Measurements from ENCODE around the gene CNTNAP5. TPM values are rescaled to one million over a fixed set of nuclear protein-coding genes. Genes with fewer than 3 reads are reported as not detected.

Gene CNTNAP5
- total RNA-seq, 2 experiments from 2014 or later: not detected

- Mint-ChIP-seq H3K27me3 (no peaks in the 10 kb centered on the region), H3K36me3 (ENCODE audit: low read depth) (no peaks in the 10 kb centered on the region), H3K27ac (no peak overlapping the region), H3K4me1 (no peaks in the 10 kb centered on the region), H3K4me3 (no peak overlapping the region), H3K9me3 (peaks cover 16% of the 10 kb centered on the region)
- DNase-seq: no peak
- CTCF ChIA-PET: no interaction called here
- POLR2A ChIA-PET: no interaction called here
Measured at GRCh38 chr2:124316133-124316532, 291.0 kb downstream of the CNTNAP5 start.

DNA sequence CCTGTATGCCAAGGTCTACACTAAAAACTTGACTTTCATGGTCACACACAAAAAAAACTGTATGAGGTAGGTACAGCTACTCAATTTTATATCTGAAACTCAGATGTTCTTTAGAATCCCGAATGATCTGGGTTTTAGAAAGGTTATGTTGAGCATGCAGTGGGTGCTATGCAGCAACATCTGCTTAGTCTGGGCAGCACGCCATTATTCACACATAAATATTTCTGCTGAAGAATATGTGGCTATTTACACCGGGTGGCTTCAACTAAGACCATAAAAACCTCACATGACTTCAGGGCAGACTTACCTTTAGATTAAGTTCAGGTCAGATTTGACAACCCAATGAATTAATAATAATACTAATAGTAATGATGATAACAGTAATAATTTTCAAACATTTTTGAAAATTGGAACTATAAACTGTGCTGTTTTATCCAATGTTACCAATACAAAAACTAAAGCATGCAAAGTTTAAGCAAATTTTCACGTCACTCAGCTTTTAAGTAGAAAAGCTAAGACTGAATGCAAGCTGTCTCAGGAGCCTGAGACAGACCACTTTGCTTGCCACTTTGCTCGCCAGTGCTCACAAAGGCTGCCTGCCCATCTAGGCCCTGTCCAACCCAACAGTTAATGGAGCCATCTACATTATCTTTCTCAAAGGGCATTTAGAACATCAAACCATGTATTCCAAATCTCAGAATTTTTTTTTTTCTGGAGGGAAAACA is 292.0 kb downstream of the CNTNAP5 start:
- H3K4me1 Mint-ChIP-seq: no peaks in the 10 kb centered on the region
- no peak overlapping the region for H3K4me3 Mint-ChIP-seq
- POLR2A ChIA-PET: no interaction called here
- no peak overlapping the region for H3K27ac Mint-ChIP-seq
- H3K27me3 Mint-ChIP-seq: no peaks in the 10 kb centered on the region
- no peaks in the 10 kb centered on the region for H3K36me3 Mint-ChIP-seq (ENCODE audit: low read depth)
- peaks cover 13% of the 10 kb centered on the region for H3K9me3 Mint-ChIP-seq
- CTCF ChIA-PET: no interaction called here
- DNase-seq: no peak

GRCh38 chr2:124317628-124318027 is 292.5 kb downstream of the CNTNAP5 start:
- Mint-ChIP-seq H3K27me3 (no peaks in the 10 kb centered on the region), H3K4me1 (no peaks in the 10 kb centered on the region), H3K9me3 (peaks cover 13% of the 10 kb centered on the region), H3K36me3 (ENCODE audit: low read depth) (no peaks in the 10 kb centered on the region), H3K4me3 (no peak overlapping the region), H3K27ac (no peak overlapping the region)
- no peak for DNase-seq
- POLR2A ChIA-PET: no interaction called here
- CTCF ChIA-PET: no interaction called here

DNA sequence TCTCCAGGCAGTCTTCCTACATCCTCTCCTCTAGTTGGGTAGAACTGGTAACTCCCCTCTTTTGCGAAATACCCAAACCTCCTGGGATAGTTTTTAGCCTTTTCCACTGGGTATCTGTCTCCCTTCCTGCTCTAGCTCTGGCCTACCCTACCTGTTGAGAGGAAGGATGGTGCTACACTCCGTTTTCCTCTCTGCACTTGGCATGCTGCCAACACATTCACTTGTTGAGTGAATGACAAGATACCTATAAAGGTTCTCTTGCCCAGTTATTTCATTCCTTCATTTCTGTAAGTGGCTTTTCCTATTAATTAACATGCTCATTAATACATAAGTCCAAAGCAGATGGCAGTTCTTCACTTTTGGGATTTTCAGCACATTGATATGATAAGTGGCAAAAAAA is 293.8 kb downstream of the CNTNAP5 start:
- Mint-ChIP-seq H3K4me1 (no peaks in the 10 kb centered on the region), H3K27me3 (no peaks in the 10 kb centered on the region), H3K4me3 (no peak overlapping the region), H3K9me3 (peaks cover 11% of the 10 kb centered on the region), H3K36me3 (ENCODE audit: low read depth) (no peaks in the 10 kb centered on the region), H3K27ac (no peak overlapping the region)
- no peak for DNase-seq
- ChIA-PET CTCF (no interaction called here), POLR2A (interaction anchor here (0.7 kb wide), 1 partner anchor 10 kb away, joined by 3 read pairs; no protein-coding TSS in a partner anchor)

DNA sequence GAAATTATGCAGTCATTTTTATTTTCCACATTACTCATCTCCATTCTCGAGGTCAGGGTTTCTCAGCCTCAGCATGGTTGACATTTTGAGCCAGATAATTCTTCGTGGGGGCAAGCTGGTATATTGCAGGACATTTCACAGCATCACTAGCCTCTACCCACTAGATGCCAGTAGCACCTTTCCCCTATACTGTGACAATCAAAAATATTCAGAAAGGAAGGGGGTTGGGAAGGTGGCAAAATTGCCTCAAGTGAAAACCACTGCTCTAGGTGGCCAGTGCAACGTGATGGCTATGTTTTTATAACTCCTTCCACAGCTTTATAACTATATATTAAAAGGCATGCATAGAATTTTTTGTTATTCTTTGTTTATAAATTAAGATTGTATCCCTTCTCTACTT is 294.5 kb downstream of the CNTNAP5 start:
- no peak overlapping the region for H3K4me3 Mint-ChIP-seq
- H3K4me1 Mint-ChIP-seq: no peaks in the 10 kb centered on the region
- peaks cover 11% of the 10 kb centered on the region for H3K9me3 Mint-ChIP-seq
- no peak overlapping the region for H3K27ac Mint-ChIP-seq
- no peaks in the 10 kb centered on the region for H3K36me3 Mint-ChIP-seq (ENCODE audit: low read depth)
- no peak for DNase-seq
- no peaks in the 10 kb centered on the region for H3K27me3 Mint-ChIP-seq
- CTCF ChIA-PET: no interaction called here
- POLR2A ChIA-PET: no interaction called here

DNA sequence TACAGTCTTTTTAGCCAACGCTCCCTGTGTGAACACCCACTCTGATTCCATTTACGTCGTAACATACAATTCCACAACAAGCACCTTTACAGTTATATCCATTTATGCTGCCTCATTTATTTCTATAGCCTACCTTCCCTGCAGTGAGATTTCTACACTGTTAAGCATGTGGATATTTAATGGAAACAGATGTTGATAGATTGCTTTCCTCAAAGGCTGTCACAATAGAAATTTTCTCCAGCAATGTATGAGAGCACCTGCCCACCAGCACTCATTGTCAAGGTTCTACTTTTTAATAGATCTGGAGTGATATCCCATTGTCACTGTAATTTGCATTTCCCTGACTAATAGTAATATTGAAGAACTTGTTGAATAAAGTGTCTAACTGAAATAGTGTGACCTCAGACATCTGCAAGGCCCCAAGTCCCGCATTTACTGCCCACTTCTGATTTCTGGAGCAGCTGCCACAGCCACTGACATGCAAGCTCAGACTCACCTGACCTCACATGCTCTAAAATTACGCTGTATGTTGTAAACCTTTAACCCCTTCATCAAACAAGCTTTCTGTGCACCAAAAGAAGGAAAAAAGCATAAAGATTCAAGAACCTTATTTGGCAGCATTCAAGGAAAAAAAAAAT is 295.1 kb downstream of the CNTNAP5 start:
- H3K36me3 Mint-ChIP-seq (ENCODE audit: low read depth): no peaks in the 10 kb centered on the region
- CTCF ChIA-PET: no interaction called here
- H3K4me3 Mint-ChIP-seq: no peak overlapping the region
- POLR2A ChIA-PET: no interaction called here
- peaks cover 11% of the 10 kb centered on the region for H3K9me3 Mint-ChIP-seq
- H3K27me3 Mint-ChIP-seq: no peaks in the 10 kb centered on the region
- H3K27ac Mint-ChIP-seq: no peak overlapping the region
- no peak for DNase-seq
- no peaks in the 10 kb centered on the region for H3K4me1 Mint-ChIP-seq

GRCh38 chr2:124323321-124323720 is 298.2 kb downstream of the CNTNAP5 start:
- peaks cover 8% of the 10 kb centered on the region for H3K9me3 Mint-ChIP-seq
- POLR2A ChIA-PET: no interaction called here
- CTCF ChIA-PET: no interaction called here

DNA sequence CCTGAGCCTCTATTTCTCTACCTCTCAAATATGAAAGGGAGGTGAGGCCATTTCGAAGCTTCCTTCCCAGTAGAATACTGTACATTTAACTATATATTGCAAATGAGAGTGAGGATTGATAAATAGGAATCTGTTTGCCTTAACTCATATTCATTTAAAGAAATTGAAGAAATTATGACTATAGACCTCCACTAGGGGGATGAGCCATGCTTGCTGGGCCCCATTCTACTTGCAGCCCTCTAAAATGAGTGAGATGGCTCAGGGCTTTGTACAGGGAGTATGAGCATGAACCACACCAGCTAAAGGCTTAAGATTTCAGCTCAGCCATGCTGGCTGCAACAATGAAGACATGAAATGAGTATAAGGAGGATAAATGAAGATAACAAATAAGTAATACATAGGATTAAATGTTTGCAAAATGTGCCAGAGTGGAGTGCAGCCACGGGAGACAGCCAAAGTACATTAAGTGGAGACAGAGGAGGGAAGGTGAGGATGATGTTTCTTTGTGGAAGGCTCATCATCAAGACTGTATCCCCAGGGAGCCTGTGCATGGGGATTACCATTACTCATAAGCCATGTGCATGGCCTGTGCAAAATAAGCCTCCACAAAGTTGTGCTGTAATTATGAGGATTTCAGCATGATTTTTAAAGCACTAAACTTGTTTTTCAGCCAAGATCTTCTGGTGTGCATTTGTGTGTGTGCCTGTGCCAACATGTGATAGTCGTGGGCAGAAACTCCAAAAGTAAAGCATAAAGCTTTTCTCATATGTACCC is 300.8 kb downstream of the CNTNAP5 start:
- H3K4me3 Mint-ChIP-seq: no peak overlapping the region
- H3K4me1 Mint-ChIP-seq: no peaks in the 10 kb centered on the region
- ChIA-PET CTCF (no interaction called here), POLR2A (no interaction called here)
- no peak for DNase-seq
- H3K36me3 Mint-ChIP-seq (ENCODE audit: low read depth): no peaks in the 10 kb centered on the region
- peaks cover 8% of the 10 kb centered on the region for H3K9me3 Mint-ChIP-seq
- H3K27me3 Mint-ChIP-seq: no peaks in the 10 kb centered on the region
- H3K27ac Mint-ChIP-seq: no peak overlapping the region

More at GRCh38 chr2:124323321-124323720, 298.2 kb downstream of the CNTNAP5 start:
- Mint-ChIP-seq H3K27ac (no peak overlapping the region), H3K27me3 (no peaks in the 10 kb centered on the region), H3K4me3 (no peak overlapping the region), H3K4me1 (no peaks in the 10 kb centered on the region), H3K36me3 (ENCODE audit: low read depth) (no peaks in the 10 kb centered on the region)
- no peak for DNase-seq

- CTCF ChIA-PET: no interaction called here
- no peaks in the 10 kb centered on the region for H3K27me3 Mint-ChIP-seq
- no peak overlapping the region for H3K27ac Mint-ChIP-seq
Measured at GRCh38 chr2:124327303-124327702, 302.2 kb downstream of the CNTNAP5 start.

DNA sequence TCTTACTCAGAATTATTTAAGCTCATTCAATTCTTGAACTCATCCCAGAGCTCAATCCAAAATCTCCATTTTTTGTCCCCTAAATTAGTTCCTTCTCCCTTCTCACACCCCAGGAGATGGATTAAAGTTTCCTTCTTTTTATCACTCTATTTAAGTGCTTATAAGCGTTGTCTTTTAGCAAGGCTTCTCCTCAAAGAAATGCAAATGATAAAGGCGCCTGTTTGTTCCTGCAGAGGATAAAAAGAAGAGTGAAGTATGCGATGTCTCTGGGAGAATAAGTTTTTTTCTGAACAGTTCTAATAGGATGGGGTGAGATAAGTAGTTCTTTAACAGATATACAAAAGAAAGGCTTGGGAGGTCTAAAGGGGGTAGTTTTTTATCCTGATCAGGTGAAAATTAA is 303.3 kb downstream of the CNTNAP5 start:
- no peak overlapping the region for H3K4me3 Mint-ChIP-seq
- DNase-seq: no peak
- no peaks in the 10 kb centered on the region for H3K27me3 Mint-ChIP-seq
- ChIA-PET CTCF (no interaction called here), POLR2A (interaction anchor here (0.6 kb wide), 1 partner anchor 10 kb away, joined by 3 read pairs; no protein-coding TSS in a partner anchor)
- peaks cover 8% of the 10 kb centered on the region for H3K9me3 Mint-ChIP-seq
- H3K4me1 Mint-ChIP-seq: no peaks in the 10 kb centered on the region
- no peaks in the 10 kb centered on the region for H3K36me3 Mint-ChIP-seq (ENCODE audit: low read depth)
- no peak overlapping the region for H3K27ac Mint-ChIP-seq

More at GRCh38 chr2:124327303-124327702, 302.2 kb downstream of the CNTNAP5 start:
- H3K36me3 Mint-ChIP-seq (ENCODE audit: low read depth): no peaks in the 10 kb centered on the region
- POLR2A ChIA-PET: no interaction called here
- H3K4me1 Mint-ChIP-seq: no peaks in the 10 kb centered on the region
- DNase-seq: no peak
- peaks cover 8% of the 10 kb centered on the region for H3K9me3 Mint-ChIP-seq
- H3K4me3 Mint-ChIP-seq: no peak overlapping the region

GRCh38 chr2:124333784-124334183 is 308.7 kb downstream of the CNTNAP5 start:
- POLR2A ChIA-PET: no interaction called here
- Mint-ChIP-seq H3K27ac (no peak overlapping the region), H3K9me3 (peaks cover 3% of the 10 kb centered on the region), H3K4me1 (no peaks in the 10 kb centered on the region), H3K4me3 (no peak overlapping the region), H3K36me3 (ENCODE audit: low read depth) (no peaks in the 10 kb centered on the region), H3K27me3 (no peaks in the 10 kb centered on the region)
- CTCF ChIA-PET: no interaction called here
- DNase-seq: no peak

DNA sequence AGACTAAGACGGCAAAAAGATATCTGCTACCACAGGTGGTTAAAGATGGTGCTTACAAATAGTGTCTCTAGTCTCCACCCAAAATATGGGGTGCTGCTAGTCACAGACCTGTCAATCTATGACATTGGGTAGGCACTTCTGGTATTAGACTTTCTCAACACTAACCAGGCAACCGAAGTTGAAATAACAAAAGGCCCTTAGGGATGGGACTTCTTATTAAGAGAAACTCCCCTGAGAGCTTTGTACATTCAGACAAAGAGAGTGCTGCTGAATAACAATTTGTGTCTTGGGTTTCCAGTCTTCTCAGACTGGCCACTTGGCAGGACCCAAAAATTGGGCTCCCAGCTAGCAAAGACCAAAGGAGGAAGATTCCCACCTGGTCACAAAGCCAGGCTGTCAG is 310.0 kb downstream of the CNTNAP5 start:
- Mint-ChIP-seq H3K36me3 (ENCODE audit: low read depth) (no peaks in the 10 kb centered on the region), H3K9me3 (peaks cover 7% of the 10 kb centered on the region), H3K4me3 (no peak overlapping the region), H3K4me1 (no peaks in the 10 kb centered on the region), H3K27me3 (no peaks in the 10 kb centered on the region), H3K27ac (no peak overlapping the region)
- POLR2A ChIA-PET: no interaction called here
- DNase-seq: no peak
- CTCF ChIA-PET: no interaction called here

DNA sequence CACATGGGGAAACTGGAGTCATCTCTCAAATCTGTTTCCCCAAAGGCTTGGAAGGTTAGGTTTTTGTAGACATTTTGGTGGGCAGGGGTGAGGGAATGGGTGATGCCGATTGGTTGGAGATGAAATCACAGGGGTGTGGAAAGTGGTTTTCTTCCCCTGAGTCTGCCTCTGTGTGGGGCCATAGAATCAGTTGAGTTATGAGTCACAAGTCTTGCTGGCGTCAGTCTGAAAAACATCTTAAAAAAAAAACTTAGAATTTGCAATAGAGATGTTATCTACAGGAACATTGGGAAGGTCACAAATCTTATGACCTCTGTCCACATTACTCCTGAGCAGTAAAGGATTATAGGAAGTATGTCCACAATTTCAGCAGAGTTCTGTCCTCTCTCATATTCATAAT is 314.6 kb downstream of the CNTNAP5 start:
- DNase-seq: no peak
- H3K4me1 Mint-ChIP-seq: no peaks in the 10 kb centered on the region
- peaks cover 7% of the 10 kb centered on the region for H3K9me3 Mint-ChIP-seq
- ChIA-PET CTCF (no interaction called here), POLR2A (no interaction called here)
- H3K27me3 Mint-ChIP-seq: no peaks in the 10 kb centered on the region
- H3K36me3 Mint-ChIP-seq (ENCODE audit: low read depth): no peaks in the 10 kb centered on the region
- no peak overlapping the region for H3K4me3 Mint-ChIP-seq
- no peak overlapping the region for H3K27ac Mint-ChIP-seq

Measured in activated CD4-positive, alpha-beta memory T cell treated with anti-CD3 and anti-CD28 coated beads, Interleukin-2, amount 10 ng/mL, durations not matched to agents 7 days and 5 days (primary cell).